ENCODE measurements around the gene MORF4L2.

DNA sequence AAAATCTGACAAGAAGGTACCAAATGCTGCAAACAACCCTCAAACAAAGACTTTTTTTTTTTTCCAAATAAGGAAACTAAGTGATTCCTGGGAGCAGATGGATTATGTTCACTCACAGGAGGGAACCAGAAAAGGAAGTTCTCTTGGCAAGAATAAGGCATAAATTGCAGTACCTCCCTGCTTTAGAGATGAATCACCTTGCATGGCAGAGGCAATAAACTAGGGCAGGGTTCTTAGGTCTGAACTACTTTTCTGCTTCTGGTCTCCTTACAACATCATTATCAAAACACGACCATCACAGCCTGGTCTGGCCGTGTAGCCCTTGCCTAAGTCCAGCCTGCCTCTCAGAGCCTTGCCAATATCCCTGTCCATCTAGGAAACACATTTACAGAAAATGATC is 30.5 kb upstream of the MORF4L2 start:
- no peak for TF ChIP-seq CTCF (IDR thresholded peaks at IDR 0.05)
- no peak for TF ChIP-seq POLR2A (IDR thresholded peaks at IDR 0.05)

All from uterus (tissue), 2 donors.